ENCODE results near the gene GCK.

- no peak for TF ChIP-seq CTCF (IDR thresholded peaks at IDR 0.05)
- TF ChIP-seq POLR2A (IDR thresholded peaks at IDR 0.05) = no peak
- no peak for TF ChIP-seq POLR2AphosphoS5 (IDR thresholded peaks at IDR 0.05; ENCODE audit: insufficient read depth in 1 of 2, low read depth in 1 of 2)
Measured at GRCh38 chr7:44184873-44185446, 4.3 kb downstream of the GCK start.

Measured in vagina (tissue), 2 donors.